ENCODE results near the gene CATSPERE. TPM values are rescaled to one million over a fixed set of nuclear protein-coding genes. Genes with fewer than 3 reads are reported as not detected.
A peak's percentile ranks its signal among the peaks of the same experiment; 100 is the strongest.

CATSPERE gene
- total and polyA plus RNA-seq, 2 of the 8 experiments (the other 6 are each of a cell fraction or from before 2014, with no cell fraction given) = 0.05 to 0.45 TPM

- Histone ChIP-seq H3K27ac (ENCODE audit: low read depth, low read length) (no peak overlapping the region), H3K36me3 (ENCODE audit: control insufficient read depth in 2 of 4, insufficient read depth in 4 of 4, low read length in 3 of 4) (no peaks in the 10 kb centered on the region), H3K9me3 (ENCODE audit: insufficient read depth in 2 of 2, low read depth in 1 of 2, low read length in 1 of 2) (no peaks in the 10 kb centered on the region), H2BK15ac (ENCODE audit: low read length) (no peak overlapping the region), H3K14ac (ENCODE audit: insufficient read length) (no peak overlapping the region), H2BK20ac (ENCODE audit: low read length) (no peak overlapping the region), H3K4me1 (replicated peaks in 1 of 4; ENCODE audit: control insufficient read depth in 3 of 4, insufficient read depth in 4 of 4, low read length in 3 of 4) (peaks cover 0 to 8% (median 6%) of the 10 kb centered on the region in 4 experiments), H4K8ac (ENCODE audit: extremely low read depth, insufficient read depth, low read length) (no peak overlapping the region), H3K18ac (ENCODE audit: extremely low read depth, low read length) (no peak overlapping the region), H2BK5ac (ENCODE audit: low read depth, low read length) (no peak overlapping the region), H3K79me2 (ENCODE audit: control insufficient read depth in 1 of 2, insufficient read depth in 2 of 2, low read length in 2 of 2) (no peaks in the 10 kb centered on the region), H3K27me3 (replicated peaks in 1 of 4; ENCODE audit: control insufficient read depth in 3 of 4, extremely low read depth in 1 of 4, insufficient read depth in 3 of 4, low read length in 3 of 4) (no peaks in the 10 kb centered on the region), H3K79me1 (ENCODE audit: low read depth, low read length) (no peaks in the 10 kb centered on the region), H2BK120ac (replicated peaks; ENCODE audit: low read depth, low read length) (no peak overlapping the region), H3K9ac (replicated peaks in 1 of 4; ENCODE audit: extremely low read depth in 1 of 4, low read depth in 3 of 4, low read length in 3 of 4) (no peak overlapping the region), H3K4me2 (ENCODE audit: insufficient read depth in 1 of 2, low read depth in 2 of 2, low read length in 2 of 2) (no peak overlapping the region; a peak in 1 of 4 replicates), H2BK12ac (ENCODE audit: low read depth, low read length) (no peak overlapping the region; the same call in 1 of the 2 replicates), H2AFZ (ENCODE audit: low read length) (no peak overlapping the region), H4K5ac (ENCODE audit: insufficient read length, low read depth, low read length) (no peak overlapping the region), H4K91ac (replicated peaks; ENCODE audit: insufficient read length, low read length) (no peak overlapping the region), H3K4me3 (ENCODE audit: extremely low read depth in 1 of 4, insufficient read depth in 2 of 4, low read depth in 3 of 4, low read length in 4 of 4) (no peak overlapping the region), H3K23ac (ENCODE audit: insufficient read length) (no peak overlapping the region), H3K56ac (replicated peaks; ENCODE audit: insufficient read length, low read depth, low read length) (no peak overlapping the region), H4K20me1 (replicated peaks in 1 of 2; ENCODE audit: control insufficient read depth in 1 of 2, insufficient read depth in 2 of 2, low read length in 2 of 2) (no peaks in the 10 kb centered on the region), H3K4ac (replicated peaks; ENCODE audit: insufficient read length, low read depth, low read length) (no peak overlapping the region), H3K23me2 (ENCODE audit: low read depth, low read length) (peaks cover 5% of the 10 kb centered on the region; the same call in 1 of the 2 replicates), H2AK5ac (ENCODE audit: low read depth, low read length) (0 out of 2 replicates have a peak overlapping the region, but pooled peaks have one; percentile 7)
- ChIA-PET CTCF (ENCODE audit: partially characterized antibody) (no interaction called here), POLR2A (ENCODE audit: partially characterized antibody) (interaction anchor here (1.0 to 1.7 kb wide), 2 partner anchors 13 to 375 kb away, joined by 3 to 5 read pairs; partner anchors contain the start of gene COX20)
- DNase-seq (ENCODE audit: low read depth in 1 of 2, low spot score in 2 of 2) = no peak
- WGBS, 2 experiments (ENCODE audit: extremely low coverage in 1 of 2, insufficient coverage in 1 of 2, insufficient read length in 1 of 2, insufficient replicate concordance in 2 of 2, low coverage in 1 of 2, low lambda C conversion rate in 2 of 2, missing lambda C conversion rate in 1 of 2) = 93% methylated on average over 4 of the region's 4 CpGs; no CpG with 5 or more reads in 1 of the 2 experiments
- no peak for FAIRE-seq
- TF ChIP-seq TCF12 (IDR thresholded peaks at IDR 0.05; ENCODE audit: low read depth, low read length) (no peak), CTBP2 (IDR thresholded peaks at IDR 0.05; ENCODE audit: borderline replicate concordance, insufficient read depth, insufficient read length, low read length) (no peak), PHF8 (conservative IDR thresholded peaks at IDR 0.05; ENCODE audit: low read depth, low read length) (no peak), POLR2AphosphoS5 (IDR thresholded peaks at IDR 0.05; ENCODE audit: low read depth, low read length) (no peak), KDM1A (IDR thresholded peaks at IDR 0.05; ENCODE audit: borderline replicate concordance, low read length) (no peak), EZH2 (IDR thresholded peaks at IDR 0.05; ENCODE audit: low read depth, low read length, severe bottlenecking) (no peak), TBP (IDR thresholded peaks at IDR 0.05; ENCODE audit: low read depth, low read length) (no peak), SIRT6 (IDR thresholded peaks at IDR 0.05; ENCODE audit: low read length) (no peak), NANOG (IDR thresholded peaks at IDR 0.05; ENCODE audit: insufficient read depth, low read depth, low read length, poor library complexity, severe bottlenecking) (no peak), GTF2F1 (IDR thresholded peaks at IDR 0.05; ENCODE audit: borderline replicate concordance, low read depth, low read length) (no peak), POLR2A (IDR thresholded peaks at IDR 0.05; ENCODE audit: control extremely low read depth in 1 of 2, low read depth in 2 of 2, low read length in 2 of 2) (no peak)
- TF ChIP-seq, protein P1, sequence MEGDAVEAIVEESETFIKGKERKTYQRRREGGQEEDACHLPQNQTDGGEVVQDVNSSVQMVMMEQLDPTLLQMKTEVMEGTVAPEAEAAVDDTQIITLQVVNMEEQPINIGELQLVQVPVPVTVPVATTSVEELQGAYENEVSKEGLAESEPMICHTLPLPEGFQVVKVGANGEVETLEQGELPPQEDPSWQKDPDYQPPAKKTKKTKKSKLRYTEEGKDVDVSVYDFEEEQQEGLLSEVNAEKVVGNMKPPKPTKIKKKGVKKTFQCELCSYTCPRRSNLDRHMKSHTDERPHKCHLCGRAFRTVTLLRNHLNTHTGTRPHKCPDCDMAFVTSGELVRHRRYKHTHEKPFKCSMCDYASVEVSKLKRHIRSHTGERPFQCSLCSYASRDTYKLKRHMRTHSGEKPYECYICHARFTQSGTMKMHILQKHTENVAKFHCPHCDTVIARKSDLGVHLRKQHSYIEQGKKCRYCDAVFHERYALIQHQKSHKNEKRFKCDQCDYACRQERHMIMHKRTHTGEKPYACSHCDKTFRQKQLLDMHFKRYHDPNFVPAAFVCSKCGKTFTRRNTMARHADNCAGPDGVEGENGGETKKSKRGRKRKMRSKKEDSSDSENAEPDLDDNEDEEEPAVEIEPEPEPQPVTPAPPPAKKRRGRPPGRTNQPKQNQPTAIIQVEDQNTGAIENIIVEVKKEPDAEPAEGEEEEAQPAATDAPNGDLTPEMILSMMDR (IDR thresholded peaks at IDR 0.05; ENCODE audit: control extremely low read depth in 1 of 3, insufficient read depth in 1 of 3, low read depth in 1 of 3, low read length in 3 of 3) = no peak
Measured at GRCh38 chr1:244460197-244460596, 876 bp upstream of the CATSPERE start.
